HCT116 (cell line): ENCODE measurements around the gene GARIN3. TPM values are rescaled to one million over a fixed set of nuclear protein-coding genes. Genes with fewer than 3 reads are reported as not detected.

Experiments used
- ATAC-seq: fragments of 200-7000 bp; cut with Tn5 transposase; 2 replicates; pipeline ENCODE4 v1.9.1; 2020; ENCODE audit warnings: mild to moderate bottlenecking, moderate library complexity
- BruUV-seq: library from RNA; stranded (reverse); fragments of 400-500 nt; replicated peaks from 2 replicates; lab custom pipeline; 2021; lab: Mats Ljungman, UMichigan
- CTCF ChIA-PET: fragments of 300-600 bp; sonication (Branson Sonifier 250); formaldehyde crosslinking; loops from one replicate; lab custom pipeline; 2021; ENCODE audit warnings: antibody characterized with exemption; lab: Charles Lee
- POLR2A ChIA-PET: fragments of 300-600, 350-600 bp; sonication (Branson Sonifier 250); formaldehyde crosslinking; loops from one replicate; lab custom pipeline; 2021; ENCODE audit warnings: antibody characterized with exemption; lab: Charles Lee
- RAD21 ChIA-PET, 2 experiments: fragments of 300-600 bp; sonication (Branson Sonifier 250); formaldehyde crosslinking; loops; one replicate each; lab custom pipeline; 2023; ENCODE audit warnings: low total read pairs in 2 of 2; ENCODE audit not compliant: uncharacterized antibody in 2 of 2, unreplicated experiment in 2 of 2, low non-redundant PET in 1 of 2; lab: Charles Lee
- DNase-seq: peaks from one replicate; pipeline ENCODE4 v3.0.0-alpha.2; 2010; ENCODE audit warnings: low read depth, low spot score
- H2AFZ ChIP-seq: fragments of 200-600 bp; shearing (Covaris generic), sonication (generic); 2 replicates; pipeline ENCODE4 v1.6.1; 2017; ENCODE audit warnings: low read depth, mixed run types, mixed read lengths, antibody characterized with exemption, low read length; ENCODE audit not compliant: poor library complexity, severe bottlenecking
- H3K27ac ChIP-seq: 2 replicates; pipeline ENCODE4 v1.5.1; 2012; ENCODE audit warnings: low read depth, low read length
- H3K27me3 ChIP-seq: fragments of 200-600 bp; sonication (generic); 2 replicates; pipeline ENCODE4 v1.6.1; 2016; ENCODE audit warnings: mixed run types, low read length, mixed read lengths; ENCODE audit not compliant: insufficient read depth
- H3K36me3 ChIP-seq, 2 experiments: fragments of 200-500 bp in 1 of 2; fragments of 200-600 bp in 1 of 2; sonication (Bioruptor generic) in 1 of 2; sonication (generic) in 1 of 2; 2 replicates each; pipeline versions ENCODE4 v1.5.1 to v1.6.1; 2014 to 2016; ENCODE audit warnings: low read length in 2 of 2, inconsistent platforms in 1 of 2, mixed read lengths in 1 of 2, mixed run types in 1 of 2; ENCODE audit not compliant: insufficient read depth in 2 of 2, control insufficient read depth in 1 of 2
- H3K4me1 ChIP-seq, 2 experiments: fragments of 200-600 bp in 1 of 2; sonication (generic) in 1 of 2; 2 replicates each; pipeline versions ENCODE4 v1.5.1 to v1.6.1; 2012 to 2017; ENCODE audit warnings: low read length in 2 of 2, inconsistent platforms in 1 of 2, mild to moderate bottlenecking in 1 of 2, mixed read lengths in 1 of 2, mixed run types in 1 of 2, moderate library complexity in 1 of 2; ENCODE audit not compliant: insufficient read depth in 2 of 2, control insufficient read depth in 1 of 2
- H3K4me2 ChIP-seq: fragments of 200-600 bp; sonication (generic); 2 replicates; pipeline ENCODE4 v1.6.1; 2017; ENCODE audit warnings: mixed run types, low read length, mixed read lengths
- H3K4me3 ChIP-seq, 2 experiments: fragments of 200-600 bp in 1 of 2; sonication (generic) in 1 of 2; replicated peaks in 1 of 2; 2 replicates each; pipeline ENCODE4 v1.5.1; 2011 to 2016; ENCODE audit warnings: low read length in 2 of 2, control low read depth in 1 of 2, low read depth in 1 of 2, mild to moderate bottlenecking in 1 of 2, mixed read lengths in 1 of 2, mixed run types in 1 of 2
- H3K79me2 ChIP-seq: fragments of 200-600 bp; sonication (generic); 2 replicates; pipeline ENCODE4 v1.6.1; 2017; ENCODE audit warnings: mild to moderate bottlenecking, mixed run types, low read length, moderate library complexity, mixed read lengths; ENCODE audit not compliant: insufficient read depth
- H3K9ac ChIP-seq: fragments of 200-600 bp; sonication (generic); 2 replicates; pipeline ENCODE4 v1.6.1; 2016; ENCODE audit warnings: low read length, mixed read lengths
- H3K9me2 ChIP-seq: fragments of 200-600 bp; sonication (generic), shearing (Covaris generic); 2 replicates; pipeline ENCODE4 v1.6.1; 2017; ENCODE audit warnings: mixed run types, mild to moderate bottlenecking, moderate library complexity; ENCODE audit not compliant: insufficient read depth
- H3K9me3 ChIP-seq, 2 experiments: fragments of 200-500 bp in 1 of 2; fragments of 200-600 bp in 1 of 2; sonication (Bioruptor generic) in 1 of 2; sonication (generic) in 1 of 2; 2 replicates each; pipeline ENCODE4 v1.6.1; 2014 to 2017; ENCODE audit warnings: low read length in 2 of 2, mixed read lengths in 2 of 2, inconsistent platforms in 1 of 2, low read depth in 1 of 2, mild to moderate bottlenecking in 1 of 2, mixed run types in 1 of 2, moderate library complexity in 1 of 2; ENCODE audit not compliant: control insufficient read depth in 1 of 2, insufficient read depth in 1 of 2
- H4K20me1 ChIP-seq: fragments of 200-600 bp; sonication (generic), shearing (Covaris generic); 2 replicates; pipeline ENCODE4 v1.6.1; 2017; ENCODE audit warnings: mixed run types, mild to moderate bottlenecking, moderate library complexity; ENCODE audit not compliant: insufficient read depth
- CBX3 ChIP-seq: IDR thresholded peaks from 2 replicates; pipeline ENCODE4 v1.6.1; 2012; ENCODE audit warnings: low read depth
- CEBPB ChIP-seq: IDR thresholded peaks from 2 replicates; pipeline ENCODE4 v1.6.1; 2012; ENCODE audit warnings: low read depth
- EGR1 ChIP-seq: IDR thresholded peaks from 2 replicates; pipeline ENCODE4 v1.6.1; 2012; ENCODE audit warnings: low read depth
- EZH2 ChIP-seq: fragments of 200-600 bp; sonication (generic); IDR thresholded peaks from 2 replicates; pipeline ENCODE4 v1.6.1; 2017; ENCODE audit warnings: antibody characterized with exemption, mixed run types
- EZH2phosphoT487 ChIP-seq: fragments of 200-600 bp; IDR thresholded peaks from 2 replicates; pipeline ENCODE4 v1.6.1; 2018; ENCODE audit warnings: antibody characterized with exemption, borderline replicate concordance
- FOSL1 ChIP-seq: IDR thresholded peaks from 2 replicates; pipeline ENCODE4 v1.6.1; 2012; ENCODE audit warnings: low read depth
- POLR2AphosphoS5 ChIP-seq: IDR thresholded peaks from 2 replicates; pipeline ENCODE4 v1.6.1; 2011; ENCODE audit warnings: mild to moderate bottlenecking, low read depth, low read length, moderate library complexity
- RAD21 ChIP-seq: IDR thresholded peaks from 2 replicates; pipeline ENCODE4 v1.6.1; 2012; ENCODE audit warnings: low read depth, mild to moderate bottlenecking
- SIN3A ChIP-seq: IDR thresholded peaks from 2 replicates; pipeline ENCODE4 v1.6.1; 2012; ENCODE audit warnings: low read depth
- SP1 ChIP-seq: IDR thresholded peaks from 2 replicates; pipeline ENCODE4 v1.6.1; 2012; ENCODE audit warnings: low read depth
- SRF ChIP-seq: IDR thresholded peaks from 2 replicates; pipeline ENCODE4 v1.6.1; 2012; ENCODE audit warnings: low read depth
- TCF7L2 ChIP-seq: IDR thresholded peaks from 2 replicates; pipeline ENCODE4 v1.7.0; 2011; ENCODE audit warnings: borderline replicate concordance, inconsistent platforms; ENCODE audit not compliant: insufficient read depth, insufficient read length; ENCODE audit errors: extremely low read depth
- YY1 ChIP-seq: IDR thresholded peaks from 2 replicates; pipeline ENCODE4 v1.6.1; 2011; ENCODE audit warnings: low read length, low read depth, moderate library complexity, mild to moderate bottlenecking; ENCODE audit not compliant: insufficient replicate concordance; ENCODE audit errors: extremely low read depth
- ZFX ChIP-seq: fragments of 450-650 bp; IDR thresholded peaks from 2 replicates; pipeline ENCODE4 v1.6.1; 2017
- ZNF274 ChIP-seq: fragments of 200-500 bp; sonication (Bioruptor generic); IDR thresholded peaks from 2 replicates; pipeline ENCODE4 v1.6.1; 2014; ENCODE audit warnings: mild to moderate bottlenecking, low read depth, low read length, inconsistent platforms
- intact Hi-C: fragments of 100-400 bp; cut with micrococcal nuclease; formaldehyde crosslinking; loops from 2 replicates; pipeline ENCODE4 v1.10.0; 2022
- total RNA-seq: library from RNA; stranded (reverse); gene quantifications from one replicate; pipeline ENCODE4 v1.2.1, GENCODE V29; 2021; ENCODE audit not compliant: unreplicated experiment
- TF ChIP-seq, protein P1 (sequence below): IDR thresholded peaks from 2 replicates; pipeline ENCODE4 v1.6.1; 2012
- TF ChIP-seq, protein P2 (sequence below): IDR thresholded peaks from 2 replicates; pipeline ENCODE4 v1.6.1; 2012; ENCODE audit warnings: low read depth
- TF ChIP-seq, protein P3 (sequence below), 3 experiments: fragments of 200-600 bp in 1 of 3; sonication (generic) in 1 of 3; IDR thresholded peaks in 2 of 3; conservative IDR thresholded peaks in 1 of 3; 2 replicates each; pipeline ENCODE4 v1.5.1; 2012 to 2017; ENCODE audit warnings: low read depth in 2 of 3, low read length in 2 of 3, antibody characterized with exemption in 1 of 3, borderline replicate concordance in 1 of 3, control low read depth in 1 of 3, mild to moderate bottlenecking in 1 of 3, mixed read lengths in 1 of 3, mixed run types in 1 of 3, moderate library complexity in 1 of 3; ENCODE audit not compliant: insufficient read depth in 1 of 3
- TF ChIP-seq, protein P4 (sequence below): IDR thresholded peaks from 2 replicates; pipeline ENCODE4 v1.6.1; 2012

The GARIN3 gene
- total RNA-seq, 1 experiment from 2014 or later = not detected

DNA sequence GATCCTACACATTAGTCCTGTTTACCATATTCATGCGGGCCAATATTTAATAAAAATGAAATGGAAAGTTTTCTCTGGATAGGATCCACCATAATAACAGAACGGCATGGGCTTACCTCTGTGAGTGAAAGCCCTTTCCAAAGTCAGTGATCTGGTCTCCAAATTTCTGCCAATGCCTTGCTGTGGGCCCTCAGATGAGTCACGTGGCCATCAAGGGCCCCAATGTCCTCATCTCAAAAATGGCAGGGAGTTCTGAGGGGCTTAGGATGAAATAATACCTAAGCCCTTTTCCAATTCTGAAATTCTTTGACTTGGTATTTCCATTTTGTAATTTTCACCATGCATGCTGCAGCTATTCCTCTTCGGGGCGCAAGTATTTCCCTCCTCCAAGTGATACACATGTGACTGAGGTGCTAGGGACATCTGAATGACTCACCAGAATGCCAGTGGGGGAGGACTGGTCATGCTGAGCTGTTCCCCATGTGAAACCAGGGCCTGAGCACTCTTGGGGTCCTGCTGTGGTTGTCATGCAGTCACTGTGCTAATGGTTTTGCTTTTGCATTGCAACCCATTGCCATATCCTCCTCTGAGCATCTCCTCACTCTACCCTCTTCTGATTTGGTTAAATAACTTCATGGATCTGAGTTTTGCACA is 49.6 kb upstream of the GARIN3 start:
- Histone ChIP-seq H3K4me1 (peaks cover 0 to 3% of the 10 kb centered on the region in 2 experiments; a peak in 1 of 4 replicates), H2AFZ (no peak overlapping the region), H3K36me3 (no peaks in the 10 kb centered on the region), H4K20me1 (no peaks in the 10 kb centered on the region), H3K27ac (no peak overlapping the region), H3K9ac (no peak overlapping the region), H3K4me3 (no peak overlapping the region), H3K9me2 (no peaks in the 10 kb centered on the region), H3K9me3 (no peaks in the 10 kb centered on the region), H3K27me3 (no peaks in the 10 kb centered on the region), H3K4me2 (no peak overlapping the region), H3K79me2 (no peaks in the 10 kb centered on the region)
- ChIA-PET CTCF (no interaction called here), POLR2A (no interaction called here), RAD21 (no interaction called here)
- no peak for TF ChIP-seq CEBPB
- no peak for TF ChIP-seq EZH2
- no peak for TF ChIP-seq FOSL1
- TF ChIP-seq EZH2phosphoT487 = no peak
- no peak for TF ChIP-seq RAD21
- no peak for TF ChIP-seq YY1
- no peak for TF ChIP-seq ZNF274
- TF ChIP-seq TCF7L2 = no peak
- TF ChIP-seq, protein P1, sequence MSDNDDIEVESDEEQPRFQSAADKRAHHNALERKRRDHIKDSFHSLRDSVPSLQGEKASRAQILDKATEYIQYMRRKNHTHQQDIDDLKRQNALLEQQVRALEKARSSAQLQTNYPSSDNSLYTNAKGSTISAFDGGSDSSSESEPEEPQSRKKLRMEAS = no peak
- TF ChIP-seq SRF = no peak
- no peak for TF ChIP-seq SIN3A
- TF ChIP-seq CBX3 = no peak
- TF ChIP-seq, protein P2, sequence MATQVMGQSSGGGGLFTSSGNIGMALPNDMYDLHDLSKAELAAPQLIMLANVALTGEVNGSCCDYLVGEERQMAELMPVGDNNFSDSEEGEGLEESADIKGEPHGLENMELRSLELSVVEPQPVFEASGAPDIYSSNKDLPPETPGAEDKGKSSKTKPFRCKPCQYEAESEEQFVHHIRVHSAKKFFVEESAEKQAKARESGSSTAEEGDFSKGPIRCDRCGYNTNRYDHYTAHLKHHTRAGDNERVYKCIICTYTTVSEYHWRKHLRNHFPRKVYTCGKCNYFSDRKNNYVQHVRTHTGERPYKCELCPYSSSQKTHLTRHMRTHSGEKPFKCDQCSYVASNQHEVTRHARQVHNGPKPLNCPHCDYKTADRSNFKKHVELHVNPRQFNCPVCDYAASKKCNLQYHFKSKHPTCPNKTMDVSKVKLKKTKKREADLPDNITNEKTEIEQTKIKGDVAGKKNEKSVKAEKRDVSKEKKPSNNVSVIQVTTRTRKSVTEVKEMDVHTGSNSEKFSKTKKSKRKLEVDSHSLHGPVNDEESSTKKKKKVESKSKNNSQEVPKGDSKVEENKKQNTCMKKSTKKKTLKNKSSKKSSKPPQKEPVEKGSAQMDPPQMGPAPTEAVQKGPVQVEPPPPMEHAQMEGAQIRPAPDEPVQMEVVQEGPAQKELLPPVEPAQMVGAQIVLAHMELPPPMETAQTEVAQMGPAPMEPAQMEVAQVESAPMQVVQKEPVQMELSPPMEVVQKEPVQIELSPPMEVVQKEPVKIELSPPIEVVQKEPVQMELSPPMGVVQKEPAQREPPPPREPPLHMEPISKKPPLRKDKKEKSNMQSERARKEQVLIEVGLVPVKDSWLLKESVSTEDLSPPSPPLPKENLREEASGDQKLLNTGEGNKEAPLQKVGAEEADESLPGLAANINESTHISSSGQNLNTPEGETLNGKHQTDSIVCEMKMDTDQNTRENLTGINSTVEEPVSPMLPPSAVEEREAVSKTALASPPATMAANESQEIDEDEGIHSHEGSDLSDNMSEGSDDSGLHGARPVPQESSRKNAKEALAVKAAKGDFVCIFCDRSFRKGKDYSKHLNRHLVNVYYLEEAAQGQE = no peak
- TF ChIP-seq EGR1 = no peak
- TF ChIP-seq, protein P3, sequence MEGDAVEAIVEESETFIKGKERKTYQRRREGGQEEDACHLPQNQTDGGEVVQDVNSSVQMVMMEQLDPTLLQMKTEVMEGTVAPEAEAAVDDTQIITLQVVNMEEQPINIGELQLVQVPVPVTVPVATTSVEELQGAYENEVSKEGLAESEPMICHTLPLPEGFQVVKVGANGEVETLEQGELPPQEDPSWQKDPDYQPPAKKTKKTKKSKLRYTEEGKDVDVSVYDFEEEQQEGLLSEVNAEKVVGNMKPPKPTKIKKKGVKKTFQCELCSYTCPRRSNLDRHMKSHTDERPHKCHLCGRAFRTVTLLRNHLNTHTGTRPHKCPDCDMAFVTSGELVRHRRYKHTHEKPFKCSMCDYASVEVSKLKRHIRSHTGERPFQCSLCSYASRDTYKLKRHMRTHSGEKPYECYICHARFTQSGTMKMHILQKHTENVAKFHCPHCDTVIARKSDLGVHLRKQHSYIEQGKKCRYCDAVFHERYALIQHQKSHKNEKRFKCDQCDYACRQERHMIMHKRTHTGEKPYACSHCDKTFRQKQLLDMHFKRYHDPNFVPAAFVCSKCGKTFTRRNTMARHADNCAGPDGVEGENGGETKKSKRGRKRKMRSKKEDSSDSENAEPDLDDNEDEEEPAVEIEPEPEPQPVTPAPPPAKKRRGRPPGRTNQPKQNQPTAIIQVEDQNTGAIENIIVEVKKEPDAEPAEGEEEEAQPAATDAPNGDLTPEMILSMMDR (IDR thresholded peaks at IDR 0.05 in 2 of 3, conservative IDR thresholded peaks at IDR 0.05 in 1 of 3; ENCODE audit: borderline replicate concordance in 1 of 3, insufficient read depth in 1 of 3, low read depth in 2 of 3, low read length in 2 of 3) = no peak
- TF ChIP-seq POLR2AphosphoS5 = no peak
- no peak for TF ChIP-seq SP1
- TF ChIP-seq, protein P4, sequence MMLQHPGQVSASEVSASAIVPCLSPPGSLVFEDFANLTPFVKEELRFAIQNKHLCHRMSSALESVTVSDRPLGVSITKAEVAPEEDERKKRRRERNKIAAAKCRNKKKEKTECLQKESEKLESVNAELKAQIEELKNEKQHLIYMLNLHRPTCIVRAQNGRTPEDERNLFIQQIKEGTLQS = no peak
- TF ChIP-seq ZFX = no peak
- intact Hi-C loops = no loop called here
- ATAC-seq (no peak), DNase-seq (no peak)
- no TSS peak for BruUV-seq
